ENCODE measurements around the gene PNRC2.

PNRC2 gene

GRCh38 chr1:23963617-23964234 is 4.1 kb downstream of the PNRC2 start:
- Histone ChIP-seq H3K23ac (ENCODE audit: low read length) (no peak overlapping the region), H4K91ac (ENCODE audit: low read depth, low read length) (no peak overlapping the region), H3K27me3 (ENCODE audit: insufficient read depth, low read length) (no peaks in the 10 kb centered on the region), H3K4me3 (ENCODE audit: low read depth, low read length) (no peak overlapping the region), H3K27ac (ENCODE audit: low read depth, low read length) (no peak overlapping the region), H3K14ac (ENCODE audit: low read length) (no peak overlapping the region), H3K9ac (ENCODE audit: low read length) (no peak overlapping the region), H2BK12ac (ENCODE audit: low read length) (no peak overlapping the region), H2BK120ac (ENCODE audit: insufficient read depth, low read length, poor library complexity) (no peak overlapping the region), H3K18ac (ENCODE audit: low read length) (no peak overlapping the region), H3K4ac (ENCODE audit: low read depth, low read length) (no peak overlapping the region), H3K79me1 (ENCODE audit: low read length) (peaks cover 11% of the 10 kb centered on the region), H4K8ac (ENCODE audit: low read depth, low read length) (no peak overlapping the region), H4K12ac (ENCODE audit: low read depth, low read length) (no peak overlapping the region), H2AK5ac (ENCODE audit: low read length) (no peak overlapping the region), H3K36me3 (ENCODE audit: control insufficient read depth in 1 of 2, insufficient read depth in 2 of 2, low read length in 2 of 2) (peaks cover 0 to 6% of the 10 kb centered on the region in 2 experiments), H3K9me3 (ENCODE audit: insufficient read depth, low read depth, low read length) (no peaks in the 10 kb centered on the region), H3K79me2 (ENCODE audit: control insufficient read depth, insufficient read depth, low read length, poor library complexity) (peaks cover 9% of the 10 kb centered on the region), H2AFZ (ENCODE audit: insufficient read depth, low read length, poor library complexity) (no peak overlapping the region), H3K4me2 (ENCODE audit: low read length) (no peak overlapping the region), H2BK5ac (ENCODE audit: low read depth, low read length, poor library complexity) (no peak overlapping the region), H3K4me1 (ENCODE audit: control insufficient read depth in 1 of 2, insufficient read depth in 2 of 2, low read length in 2 of 2) (no peaks in the 10 kb centered on the region)
- no peak for DNase-seq
- WGBS (ENCODE audit: extremely low coverage, insufficient coverage, insufficient read length): no CpG with 5 or more reads among the region's 1 CpG

GRCh38 chr1:23964235-23964668 is 4.6 kb downstream of the PNRC2 start:
- no peak overlapping the region for H3K4me3 ChIP-seq (ENCODE audit: low read depth, low read length)
- no peaks in the 10 kb centered on the region for H3K9me3 ChIP-seq (ENCODE audit: insufficient read depth, low read depth, low read length)
- peak in 1 of 2 donors; percentile 21 for DNase-seq
- peaks cover 0 to 6% of the 10 kb centered on the region in 2 experiments for H3K36me3 ChIP-seq (ENCODE audit: control insufficient read depth in 1 of 2, insufficient read depth in 2 of 2, low read length in 2 of 2)
- H3K79me2 ChIP-seq (ENCODE audit: control insufficient read depth, insufficient read depth, low read length, poor library complexity): peaks cover 7% of the 10 kb centered on the region
- H2BK12ac ChIP-seq (ENCODE audit: low read length): no peak overlapping the region
- H4K91ac ChIP-seq (ENCODE audit: low read depth, low read length): no peak overlapping the region
- no peaks in the 10 kb centered on the region for H3K4me1 ChIP-seq (ENCODE audit: control insufficient read depth in 1 of 2, insufficient read depth in 2 of 2, low read length in 2 of 2)
- H4K8ac ChIP-seq (ENCODE audit: low read depth, low read length): no peak overlapping the region
- peaks cover 6% of the 10 kb centered on the region for H3K79me1 ChIP-seq (ENCODE audit: low read length)
- no peak overlapping the region for H3K4ac ChIP-seq (ENCODE audit: low read depth, low read length)
- no peak overlapping the region for H2AFZ ChIP-seq (ENCODE audit: insufficient read depth, low read length, poor library complexity)
- H3K27me3 ChIP-seq (ENCODE audit: insufficient read depth, low read length): no peaks in the 10 kb centered on the region
- no peak overlapping the region for H3K18ac ChIP-seq (ENCODE audit: low read length)
- H2BK120ac ChIP-seq (ENCODE audit: insufficient read depth, low read length, poor library complexity): no peak overlapping the region
- H3K14ac ChIP-seq (ENCODE audit: low read length): no peak overlapping the region
- H2BK5ac ChIP-seq (ENCODE audit: low read depth, low read length, poor library complexity): no peak overlapping the region
- H3K23ac ChIP-seq (ENCODE audit: low read length): no peak overlapping the region
- no peak overlapping the region for H3K27ac ChIP-seq (ENCODE audit: low read depth, low read length)
- H2AK5ac ChIP-seq (ENCODE audit: low read length): no peak overlapping the region
- H3K4me2 ChIP-seq (ENCODE audit: low read length): no peak overlapping the region
- H3K9ac ChIP-seq (ENCODE audit: low read length): no peak overlapping the region
- H4K12ac ChIP-seq (ENCODE audit: low read depth, low read length): no peak overlapping the region
- no CpG with 5 or more reads among the region's 3 CpGs for WGBS (ENCODE audit: extremely low coverage, insufficient coverage, insufficient read length)

- H3K4me3 ChIP-seq (ENCODE audit: low read depth, low read length): no peak overlapping the region
- H3K36me3 ChIP-seq (ENCODE audit: control insufficient read depth in 1 of 2, insufficient read depth in 2 of 2, low read length in 2 of 2): peaks cover 0 to 8% of the 10 kb centered on the region in 2 experiments
- peak in 1 of 2 donors; percentile 41 for DNase-seq
- H3K4ac ChIP-seq (ENCODE audit: low read depth, low read length): no peak overlapping the region
- peaks cover 2% of the 10 kb centered on the region for H3K79me2 ChIP-seq (ENCODE audit: control insufficient read depth, insufficient read depth, low read length, poor library complexity)
- H3K18ac ChIP-seq (ENCODE audit: low read length): no peak overlapping the region
- no peaks in the 10 kb centered on the region for H3K27me3 ChIP-seq (ENCODE audit: insufficient read depth, low read length)
- H2BK120ac ChIP-seq (ENCODE audit: insufficient read depth, low read length, poor library complexity): no peak overlapping the region
- no peak overlapping the region for H3K14ac ChIP-seq (ENCODE audit: low read length)
- H3K4me1 ChIP-seq (ENCODE audit: control insufficient read depth in 1 of 2, insufficient read depth in 2 of 2, low read length in 2 of 2): no peaks in the 10 kb centered on the region
- H2BK12ac ChIP-seq (ENCODE audit: low read length): no peak overlapping the region
- H2BK5ac ChIP-seq (ENCODE audit: low read depth, low read length, poor library complexity): no peak overlapping the region
- no peak overlapping the region for H4K12ac ChIP-seq (ENCODE audit: low read depth, low read length)
- H3K23ac ChIP-seq (ENCODE audit: low read length): no peak overlapping the region
- no CpG with 5 or more reads among the region's 5 CpGs for WGBS (ENCODE audit: extremely low coverage, insufficient coverage, insufficient read length)
- H2AFZ ChIP-seq (ENCODE audit: insufficient read depth, low read length, poor library complexity): no peak overlapping the region
- no peak overlapping the region for H4K8ac ChIP-seq (ENCODE audit: low read depth, low read length)
- H3K9ac ChIP-seq (ENCODE audit: low read length): no peak overlapping the region
- no peaks in the 10 kb centered on the region for H3K79me1 ChIP-seq (ENCODE audit: low read length)
- H3K27ac ChIP-seq (ENCODE audit: low read depth, low read length): no peak overlapping the region
- H3K4me2 ChIP-seq (ENCODE audit: low read length): no peak overlapping the region
- no peaks in the 10 kb centered on the region for H3K9me3 ChIP-seq (ENCODE audit: insufficient read depth, low read depth, low read length)
- no peak overlapping the region for H2AK5ac ChIP-seq (ENCODE audit: low read length)
- no peak overlapping the region for H4K91ac ChIP-seq (ENCODE audit: low read depth, low read length)
Measured at GRCh38 chr1:23964790-23965740, 5.4 kb downstream of the PNRC2 start.

- no peak overlapping the region for H2AK5ac ChIP-seq (ENCODE audit: low read length)
- H3K79me1 ChIP-seq (ENCODE audit: low read length): no peaks in the 10 kb centered on the region
- H2AFZ ChIP-seq (ENCODE audit: insufficient read depth, low read length, poor library complexity): no peak overlapping the region
- H3K4ac ChIP-seq (ENCODE audit: low read depth, low read length): no peak overlapping the region
- no peak overlapping the region for H4K8ac ChIP-seq (ENCODE audit: low read depth, low read length)
- H3K9ac ChIP-seq (ENCODE audit: low read length): no peak overlapping the region
- no peak overlapping the region for H2BK120ac ChIP-seq (ENCODE audit: insufficient read depth, low read length, poor library complexity)
- no peaks in the 10 kb centered on the region for H3K27me3 ChIP-seq (ENCODE audit: insufficient read depth, low read length)
- H4K12ac ChIP-seq (ENCODE audit: low read depth, low read length): no peak overlapping the region
- no peaks in the 10 kb centered on the region for H3K4me1 ChIP-seq (ENCODE audit: control insufficient read depth in 1 of 2, insufficient read depth in 2 of 2, low read length in 2 of 2)
- DNase-seq: no peak
- H3K18ac ChIP-seq (ENCODE audit: low read length): no peak overlapping the region
- no peak overlapping the region for H3K4me3 ChIP-seq (ENCODE audit: low read depth, low read length)
- H3K14ac ChIP-seq (ENCODE audit: low read length): no peak overlapping the region
- no peaks in the 10 kb centered on the region for H3K79me2 ChIP-seq (ENCODE audit: control insufficient read depth, insufficient read depth, low read length, poor library complexity)
- peaks cover 4 to 13% of the 10 kb centered on the region in 2 experiments for H3K36me3 ChIP-seq (ENCODE audit: control insufficient read depth in 1 of 2, insufficient read depth in 2 of 2, low read length in 2 of 2)
- no peak overlapping the region for H3K27ac ChIP-seq (ENCODE audit: low read depth, low read length)
- H3K23ac ChIP-seq (ENCODE audit: low read length): no peak overlapping the region
- no peak overlapping the region for H2BK5ac ChIP-seq (ENCODE audit: low read depth, low read length, poor library complexity)
- H3K9me3 ChIP-seq (ENCODE audit: insufficient read depth, low read depth, low read length): no peaks in the 10 kb centered on the region
- H3K4me2 ChIP-seq (ENCODE audit: low read length): no peak overlapping the region
- no peak overlapping the region for H4K91ac ChIP-seq (ENCODE audit: low read depth, low read length)
- no peak overlapping the region for H2BK12ac ChIP-seq (ENCODE audit: low read length)
Measured at GRCh38 chr1:23966973-23967493, 7.4 kb downstream of the PNRC2 start.
